Measurements from ENCODE around the gene MCRIP1. TPM values are rescaled to one million over a fixed set of nuclear protein-coding genes. Genes with fewer than 3 reads are reported as not detected.
A peak's percentile ranks its signal among the peaks of the same experiment; 100 is the strongest.

Gene MCRIP1
- total RNA-seq, 1 donor from 2014 or later: 218 TPM

GRCh38 chr17:81823820-81824550, 9.1 kb downstream of the MCRIP1 start:
- no peak overlapping the region for H3K4me3 Mint-ChIP-seq (ENCODE audit: unreplicated experiment)
- H3K36me3 Mint-ChIP-seq (ENCODE audit: unreplicated experiment): no peaks in the 10 kb centered on the region
- H3K9me3 Mint-ChIP-seq (ENCODE audit: unreplicated experiment): no peaks in the 10 kb centered on the region
- peaks cover 9% of the 10 kb centered on the region for H3K4me1 Mint-ChIP-seq (ENCODE audit: low read depth, unreplicated experiment)
- no peak for TF ChIP-seq CTCF (IDR thresholded peaks at IDR 0.05; ENCODE audit: partially characterized antibody, unreplicated experiment)
- H3K27ac Mint-ChIP-seq (ENCODE audit: unreplicated experiment): no peak overlapping the region
- DNase-seq: no peak
- peaks cover 7% of the 10 kb centered on the region for H3K27me3 Mint-ChIP-seq (ENCODE audit: unreplicated experiment)

GRCh38 chr17:81822996-81823819, 9.9 kb downstream of the MCRIP1 start:
- no peaks in the 10 kb centered on the region for H3K9me3 Mint-ChIP-seq (ENCODE audit: unreplicated experiment)
- H3K27ac Mint-ChIP-seq (ENCODE audit: unreplicated experiment): no peak overlapping the region
- H3K4me3 Mint-ChIP-seq (ENCODE audit: unreplicated experiment): no peak overlapping the region
- DNase-seq: no peak
- peaks cover 6% of the 10 kb centered on the region for H3K4me1 Mint-ChIP-seq (ENCODE audit: low read depth, unreplicated experiment)
- no peaks in the 10 kb centered on the region for H3K36me3 Mint-ChIP-seq (ENCODE audit: unreplicated experiment)
- TF ChIP-seq CTCF (IDR thresholded peaks at IDR 0.05; ENCODE audit: partially characterized antibody, unreplicated experiment): no peak
- H3K27me3 Mint-ChIP-seq (ENCODE audit: unreplicated experiment): peaks cover 7% of the 10 kb centered on the region

GRCh38 chr17:81822312-81822637, 10.8 kb downstream of the MCRIP1 start:
- DNase-seq: no peak
- Mint-ChIP-seq H3K27me3 (ENCODE audit: unreplicated experiment) (peaks cover 7% of the 10 kb centered on the region), H3K4me3 (ENCODE audit: unreplicated experiment) (no peak overlapping the region), H3K9me3 (ENCODE audit: unreplicated experiment) (peaks cover 3% of the 10 kb centered on the region), H3K36me3 (ENCODE audit: unreplicated experiment) (no peaks in the 10 kb centered on the region), H3K27ac (ENCODE audit: unreplicated experiment) (no peak overlapping the region), H3K4me1 (ENCODE audit: low read depth, unreplicated experiment) (peaks cover 4% of the 10 kb centered on the region)
- TF ChIP-seq CTCF (IDR thresholded peaks at IDR 0.05; ENCODE audit: partially characterized antibody, unreplicated experiment): no peak

- H3K4me1 Mint-ChIP-seq (ENCODE audit: low read depth, unreplicated experiment): peaks cover 4% of the 10 kb centered on the region
- H3K9me3 Mint-ChIP-seq (ENCODE audit: unreplicated experiment): peaks cover 3% of the 10 kb centered on the region
- H3K4me3 Mint-ChIP-seq (ENCODE audit: unreplicated experiment): no peak overlapping the region
- no peaks in the 10 kb centered on the region for H3K36me3 Mint-ChIP-seq (ENCODE audit: unreplicated experiment)
- H3K27ac Mint-ChIP-seq (ENCODE audit: unreplicated experiment): no peak overlapping the region
- peaks cover 9% of the 10 kb centered on the region for H3K27me3 Mint-ChIP-seq (ENCODE audit: unreplicated experiment)
- DNase-seq: peak; percentile 75
- no peak for TF ChIP-seq CTCF (IDR thresholded peaks at IDR 0.05; ENCODE audit: partially characterized antibody, unreplicated experiment)
Measured at GRCh38 chr17:81821603-81822311, 11.3 kb downstream of the MCRIP1 start.

Data from glutamatergic neuron (in vitro differentiated cells).